A549 (cell line): ENCODE results near the gene FHIT. TPM values are rescaled to one million over a fixed set of nuclear protein-coding genes. Genes with fewer than 3 reads are reported as not detected.

Experiments
- ATAC-seq, 2 experiments: fragments of 200-7000 bp in 1 of 2; fragments of >200 bp in 1 of 2; cut with Nextera tagmentation in 1 of 2; cut with Tn5 transposase in 1 of 2; 3 replicates each; pipeline versions ENCODE4 v1.8.0 to v1.9.1; 2018 to 2020; ENCODE audit warnings: mild to moderate bottlenecking in 1 of 2, moderate library complexity in 1 of 2
- CTCF ChIA-PET: fragments of 300-600 bp; sonication (Branson Sonifier 250); formaldehyde crosslinking; extraction: SDS; loops from one replicate; lab custom pipeline; 2021; ENCODE audit warnings: antibody characterized with exemption, inconsistent platforms; lab: Yijun Ruan, JAX
- POLR2A ChIA-PET: fragments of 350-600 bp; formaldehyde crosslinking; extraction: SDS; loops from one replicate; lab custom pipeline; 2021; ENCODE audit warnings: antibody characterized with exemption, inconsistent platforms; lab: Yijun Ruan, JAX
- DNase-seq, 2 experiments: peaks; one replicate each; pipeline versions ENCODE4 v3.0.0 to v3.0.0-alpha.2; 2011 to 2016; ENCODE audit warnings: low read depth in 1 of 2, low spot score in 1 of 2
- FAIRE-seq: peaks from 2 replicates; lab custom pipeline; 2011; peaks lifted over from hg19 to GRCh38; lab: Jason Lieb, UNC
- H3K27ac ChIP-seq, 2 experiments: fragments of >200 bp; sonication (Bioruptor Twin); formaldehyde crosslinking; 3 replicates each; pipeline ENCODE4 v1.5.1; 2016 to 2017
- H3K4me1 ChIP-seq: fragments of >200 bp; sonication (Bioruptor Twin); formaldehyde crosslinking; 3 replicates; pipeline ENCODE4 v1.6.1; 2016
- H3K4me2 ChIP-seq: fragments of >200 bp; sonication (Bioruptor Twin); formaldehyde crosslinking; 3 replicates; pipeline ENCODE4 v1.6.1; 2016
- H3K4me3 ChIP-seq: fragments of >200 bp; sonication (Bioruptor Twin); formaldehyde crosslinking; 3 replicates; pipeline ENCODE4 v1.5.1; 2016
- H3K9me3 ChIP-seq: fragments of >200 bp; sonication (Bioruptor Twin); formaldehyde crosslinking; 3 replicates; pipeline ENCODE4 v1.6.1; 2016
- BHLHE40 ChIP-seq: IDR thresholded peaks from 2 replicates; pipeline ENCODE4 v1.6.1; 2012; ENCODE audit warnings: low read depth, low read length, inconsistent platforms
- CTCF ChIP-seq: fragments of >200 bp; sonication (Bioruptor Twin); formaldehyde crosslinking; IDR thresholded peaks from 3 replicates; pipeline ENCODE4 v1.5.1; 2016
- FOSB ChIP-seq: fragments of 250-450 bp; sonication (Bioruptor Pico); IDR thresholded peaks from 2 replicates; pipeline ENCODE4 v1.5.0; 2020; ENCODE audit warnings: mild to moderate bottlenecking, moderate library complexity
- FOSL2 ChIP-seq, 2 experiments: fragments of 450-650 bp in 1 of 2; fragments of >200 bp in 1 of 2; sonication (Bioruptor Twin) in 1 of 2; formaldehyde crosslinking; IDR thresholded peaks; 2 replicates each; pipeline versions ENCODE4 v1.5.0 to v1.6.1; 2016 to 2020; ENCODE audit warnings: mild to moderate bottlenecking in 1 of 2, moderate library complexity in 1 of 2
- FOXS1 ChIP-seq: fragments of 250-450 bp; sonication (Bioruptor Pico); IDR thresholded peaks from 2 replicates; pipeline ENCODE4 v1.5.0; 2020; ENCODE audit warnings: mild to moderate bottlenecking, moderate library complexity
- HEYL ChIP-seq: fragments of 250-450 bp; sonication (Bioruptor Pico); IDR thresholded peaks from 2 replicates; pipeline ENCODE4 v1.8.0; 2021; ENCODE audit warnings: mild to moderate bottlenecking, moderate library complexity
- HOXB13 ChIP-seq: fragments of 250-450 bp; sonication (Bioruptor Pico); IDR thresholded peaks from 2 replicates; pipeline ENCODE4 v1.5.0; 2020; ENCODE audit warnings: low read depth, mild to moderate bottlenecking, moderate library complexity
- JUN ChIP-seq, 2 experiments: fragments of >200 bp; sonication (Bioruptor Twin); formaldehyde crosslinking; IDR thresholded peaks; 2 replicates in 1 of 2; 3 replicates in 1 of 2; pipeline ENCODE4 v1.6.1; 2016 to 2017
- JUNB ChIP-seq: fragments of >200 bp; sonication (Bioruptor Twin); formaldehyde crosslinking; IDR thresholded peaks from 2 replicates; pipeline ENCODE4 v1.6.1; 2016
- POLR2AphosphoS2 ChIP-seq: conservative IDR thresholded peaks from 2 replicates; pipeline ENCODE4 v1.6.1; 2012; ENCODE audit warnings: low read length, improper control_type of control experiment, inconsistent platforms
- RARB ChIP-seq: fragments of 250-450 bp; sonication (Bioruptor Pico); IDR thresholded peaks from 2 replicates; pipeline ENCODE4 v1.8.0; 2021; ENCODE audit warnings: mild to moderate bottlenecking, moderate library complexity
- RCOR1 ChIP-seq: fragments of 150-350 bp; IDR thresholded peaks from 2 replicates; pipeline ENCODE4 v1.6.1; 2014; ENCODE audit warnings: antibody characterized with exemption, low read length, low read depth
- REST ChIP-seq: fragments of 200-600 bp; sonication (generic); IDR thresholded peaks from 2 replicates; pipeline ENCODE4 v1.6.1; 2016; ENCODE audit warnings: antibody characterized with exemption, mild to moderate bottlenecking, moderate library complexity
- RFX5 ChIP-seq: fragments of 450-650 bp; IDR thresholded peaks from 2 replicates; pipeline ENCODE4 v1.7.1; 2014; ENCODE audit warnings: antibody characterized with exemption, mild to moderate bottlenecking, moderate library complexity
- TP53 ChIP-seq: fragments of 250-450 bp; sonication (Bioruptor Pico); IDR thresholded peaks from 2 replicates; pipeline ENCODE4 v1.5.0; 2021; ENCODE audit warnings: mild to moderate bottlenecking, moderate library complexity
- USF2 ChIP-seq: fragments of 450-650 bp; IDR thresholded peaks from 2 replicates; pipeline ENCODE4 v1.6.1; 2014; ENCODE audit warnings: antibody characterized with exemption
- WGBS: methylation state at CpG from one replicate; pipeline ENCODE4 v1.1.6; 2017; ENCODE audit errors: missing lambda C conversion rate; 5-methylcytosine and 5-hydroxymethylcytosine counted together
- polyA plus RNA-seq, 4 experiments: library from polyadenylated mRNA; depleted of rRNA in 3 of 4; stranded (reverse); fragments of >200 nt; fragmentation: RNase III in 1 of 4; extraction: RNeasy Plus Mini Kit Qiagen cat#74134 plus additional on column Dnase treatment in 1 of 4; gene quantifications; 2 replicates in 3 of 4; 3 replicates in 1 of 4; pipeline ENCODE4 v1.2.3, GENCODE V29; 2011 to 2017

FHIT gene
- polyA plus RNA-seq, 2 of the 4 experiments (the other 2 are of a cell fraction) = 0.76 to 0.92 TPM

GRCh38 chr3:60444898-60445437 is 806.3 kb downstream of the FHIT start (continued):
- TF ChIP-seq FOSB (CRISPR knock-in tag) (no peak), USF2 (no peak), RFX5 (no peak), RARB (CRISPR knock-in tag) (no peak), HOXB13 (no peak)

GRCh38 chr3:60440869-60441268 is 810.4 kb downstream of the FHIT start:
- no peaks in the 10 kb centered on the region for H3K9me3 ChIP-seq
- H3K4me1 ChIP-seq = no peaks in the 10 kb centered on the region
- POLR2A ChIA-PET = no interaction called here
- ATAC-seq = no peak
- CTCF ChIA-PET = no interaction called here
- no peak overlapping the region for H3K4me3 ChIP-seq
- no peak overlapping the region for H3K27ac ChIP-seq
- no peak for FAIRE-seq
- no peak for DNase-seq
- 0% methylated on average over 2 of the region's 2 CpGs for WGBS
- TF ChIP-seq FOXS1 (CRISPR knock-in tag) (no peak), TP53 (CRISPR knock-in tag) (no peak), JUN (IDR thresholded peaks at IDR 0.05) (no peak), HEYL (CRISPR knock-in tag) (no peak), JUNB (no peak), FOSL2 (IDR thresholded peaks at IDR 0.05) (no peak), FOSL2 (CRISPR knock-in tag; IDR thresholded peaks at IDR 0.05) (no peak), RARB (CRISPR knock-in tag) (no peak)
- H3K4me2 ChIP-seq = no peak overlapping the region

- no peak overlapping the region for H3K27ac ChIP-seq
- no peaks in the 10 kb centered on the region for H3K4me1 ChIP-seq
- TF ChIP-seq RCOR1 (no peak), BHLHE40 (no peak), POLR2AphosphoS2 (no peak), REST (peak; percentile 15; the same call in 1 of the 2 replicates), CTCF (no peak)
- H3K9me3 ChIP-seq = no peaks in the 10 kb centered on the region
- no peak for FAIRE-seq
- 12% methylated on average over 4 of the region's 4 CpGs for WGBS
- H3K4me2 ChIP-seq = no peak overlapping the region
- no peak for ATAC-seq
- ChIA-PET CTCF (no interaction called here), POLR2A (no interaction called here)
- DNase-seq = no peak
- H3K4me3 ChIP-seq = no peak overlapping the region
Measured at GRCh38 chr3:60435941-60436650, 815.2 kb downstream of the FHIT start.
